Amniotic epithelial cell (primary cell): Measurements from ENCODE around the gene ARIH1.

Experiments used
- DNase-seq: peaks from one replicate; pipeline ENCODE4 v3.0.0-alpha.2; 2010; ENCODE audit warnings: low read depth

Gene ARIH1

DNA sequence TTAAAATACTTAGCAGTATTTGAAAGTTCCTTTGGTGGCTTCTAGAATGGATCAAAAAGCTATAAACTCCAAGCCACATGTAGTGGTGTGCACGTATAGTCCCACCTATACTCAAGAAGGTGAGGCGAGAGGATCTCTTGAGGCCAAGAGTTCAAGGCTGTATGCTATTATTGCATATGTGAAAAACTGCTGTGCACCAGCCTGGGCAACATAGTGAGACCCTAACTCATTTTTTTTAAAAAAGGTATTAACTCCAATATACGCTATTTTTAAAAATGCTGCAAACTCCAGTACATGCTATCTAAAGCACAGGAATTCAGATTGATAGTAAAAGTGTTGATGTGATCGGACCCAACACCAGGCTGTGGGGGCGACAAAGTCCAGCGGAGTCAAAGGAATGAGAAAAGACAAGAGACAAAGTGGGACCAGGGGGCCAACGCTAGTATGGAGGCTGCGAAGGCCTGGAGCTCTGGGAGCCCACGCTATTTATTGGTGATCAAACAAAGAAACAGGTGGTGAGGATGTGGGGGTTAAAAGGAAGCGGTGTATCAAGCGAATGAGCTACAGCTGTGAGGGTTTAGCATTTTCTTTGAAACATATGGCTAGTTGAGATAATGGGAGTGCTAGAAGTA is 66.6 kb downstream of the ARIH1 start:
- DNase-seq: no peak

DNA sequence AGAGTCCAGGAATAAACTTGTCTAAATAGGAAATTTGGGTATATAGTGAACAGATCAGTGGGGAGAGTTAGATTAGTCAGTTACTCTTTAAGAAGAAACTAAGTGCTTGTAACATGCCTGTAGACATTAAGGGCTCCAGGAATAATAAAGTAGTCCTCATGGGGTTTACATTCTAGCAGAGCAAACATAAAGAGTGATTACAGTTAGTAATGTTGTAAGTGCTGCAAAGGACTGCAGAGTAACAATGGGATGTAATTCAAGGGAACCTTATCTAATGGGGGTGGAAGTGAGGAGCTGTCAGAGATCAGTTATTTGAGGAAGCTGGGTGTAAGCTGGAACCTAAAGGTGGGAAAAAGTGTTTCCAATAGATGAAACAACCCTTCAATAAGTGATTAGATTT is 67.5 kb downstream of the ARIH1 start:
- DNase-seq: no peak

DNA sequence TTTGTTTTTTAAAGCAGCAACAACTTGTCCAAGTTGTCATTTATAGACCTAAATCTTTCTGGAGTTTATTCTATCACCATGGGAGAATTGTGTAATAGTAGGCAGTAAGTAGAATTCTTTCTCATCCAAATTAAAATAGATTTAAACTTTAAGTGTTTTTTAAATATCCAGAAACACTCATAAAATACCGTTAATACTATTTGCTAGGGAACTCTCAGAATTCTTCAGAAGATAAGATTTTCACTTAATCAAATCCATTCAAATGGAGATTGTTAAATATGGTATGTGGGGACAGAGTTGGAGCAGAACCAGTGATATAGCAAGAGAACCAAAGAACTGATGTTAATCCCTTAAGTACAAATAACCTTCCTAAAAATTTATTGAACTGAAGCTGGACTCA is 71.0 kb downstream of the ARIH1 start:
- no peak for DNase-seq

DNA sequence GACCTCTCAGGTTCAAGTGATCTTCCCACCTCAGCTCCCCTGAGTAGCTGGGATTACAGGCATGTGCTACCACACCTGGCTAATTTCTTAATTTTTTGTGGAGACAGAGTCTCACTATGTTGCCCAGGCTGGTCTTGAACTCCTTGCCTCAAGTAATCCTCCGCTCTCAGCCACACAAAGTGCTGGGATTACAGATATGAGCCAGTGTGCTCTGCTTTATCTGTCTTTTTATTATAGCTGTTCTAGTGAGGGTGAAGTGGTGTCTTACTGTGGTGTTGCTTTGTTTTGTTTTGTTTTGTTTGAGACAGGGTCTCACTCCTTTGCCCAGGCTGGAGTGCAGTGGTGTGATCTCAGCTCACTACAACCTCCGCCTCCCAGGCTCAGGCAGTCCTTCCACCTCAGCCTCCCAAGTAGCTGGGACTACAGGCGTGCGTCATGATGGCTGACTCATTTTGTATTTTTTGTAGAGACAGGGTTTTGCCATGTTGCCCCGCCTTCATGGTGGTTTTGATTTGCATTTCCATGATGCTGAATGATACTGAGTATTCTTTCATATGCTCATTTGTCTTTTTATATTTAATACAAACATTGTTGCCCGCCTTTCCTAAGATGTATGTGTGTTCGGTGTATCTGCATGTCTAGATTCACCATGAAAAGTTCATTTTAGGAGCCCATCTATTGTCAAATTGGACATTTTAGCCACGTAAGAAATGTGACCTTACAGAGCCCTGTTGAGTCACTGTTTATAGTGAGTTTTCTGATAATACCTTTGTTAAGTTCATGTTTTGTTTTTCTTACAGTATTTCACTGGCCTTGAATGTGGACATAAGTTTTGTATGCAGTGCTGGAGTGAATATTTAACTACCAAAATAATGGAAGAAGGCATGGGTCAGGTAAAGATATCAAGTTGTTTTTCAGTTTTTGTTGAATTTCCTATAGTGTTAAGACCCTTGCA is 80.6 kb downstream of the ARIH1 start:
- DNase-seq: peak; percentile 84

DNA sequence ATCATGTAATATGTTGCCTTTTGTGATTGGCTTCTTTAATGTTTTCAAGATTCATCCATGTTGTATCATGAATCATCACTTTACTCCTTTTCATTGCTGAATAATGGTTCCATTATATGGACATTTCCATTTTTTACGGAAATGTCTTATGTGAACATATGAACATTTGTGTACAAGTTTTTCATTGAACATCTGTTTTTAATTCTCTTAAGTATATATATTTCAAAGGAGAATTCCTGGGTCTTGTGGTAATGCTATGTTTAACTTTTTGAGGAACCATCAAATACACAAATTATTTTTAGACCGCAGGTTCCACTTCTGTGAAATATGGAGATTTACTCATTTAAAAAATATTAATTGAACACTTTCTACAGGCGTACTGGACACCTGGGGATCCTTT is 85.7 kb downstream of the ARIH1 start:
- no peak for DNase-seq

DNA sequence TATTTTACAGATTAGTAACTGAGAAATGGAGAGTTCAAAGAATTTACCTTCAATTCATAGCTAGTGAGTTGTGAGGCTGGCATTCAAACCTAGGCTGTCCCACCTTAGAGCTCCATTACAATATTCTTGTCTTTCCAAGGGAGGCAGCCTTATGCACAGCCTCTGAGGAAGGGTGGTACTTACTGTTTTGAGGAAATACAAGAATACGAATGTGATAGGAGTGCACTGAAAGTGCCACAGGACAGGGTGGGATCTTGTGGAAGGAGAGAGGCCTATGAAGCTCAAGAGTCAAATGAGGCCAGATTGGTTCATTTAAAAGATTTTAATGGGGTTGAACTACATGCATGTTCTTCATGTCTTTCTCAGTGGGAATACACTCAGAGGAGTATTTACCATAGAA is 86.3 kb downstream of the ARIH1 start:
- no peak for DNase-seq

DNA sequence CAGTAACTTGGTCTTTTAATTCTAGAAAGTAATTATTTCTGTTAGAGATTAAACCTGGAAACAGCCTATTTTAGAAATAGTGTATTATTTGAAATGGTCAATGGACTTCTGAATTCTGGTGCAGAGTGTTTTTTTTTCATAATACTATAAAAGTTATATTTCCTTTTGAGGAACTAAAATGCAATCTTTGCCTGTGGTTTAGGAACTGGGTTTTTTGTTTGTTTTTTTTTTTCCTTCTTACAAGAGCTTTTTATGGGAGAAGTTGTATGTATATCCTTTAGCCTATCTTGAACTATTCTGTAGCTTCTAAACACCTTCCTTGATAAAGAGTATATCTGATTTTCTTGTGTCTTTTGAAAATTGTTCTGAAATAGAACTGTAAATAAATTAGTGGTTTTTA is 88.3 kb downstream of the ARIH1 start:
- DNase-seq: no peak

DNA sequence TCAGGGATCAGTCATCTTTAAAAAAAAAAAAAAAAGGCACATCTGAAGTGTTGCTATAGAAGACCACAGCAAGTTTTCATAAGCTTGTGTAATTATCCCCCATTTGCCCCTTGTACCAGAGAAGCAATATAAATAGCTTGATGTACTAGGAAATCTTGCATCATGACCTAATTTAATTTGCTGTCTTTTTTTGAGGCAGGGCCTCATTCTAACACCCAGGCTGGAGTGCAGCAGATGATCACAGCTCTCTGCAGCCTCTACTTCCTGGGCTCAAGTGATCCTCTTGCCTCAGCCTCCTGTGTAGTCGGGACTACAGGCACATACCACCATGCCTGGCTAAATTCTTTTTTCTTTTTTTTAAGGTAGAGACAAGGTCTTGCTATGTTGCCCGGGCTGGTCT is 88.7 kb downstream of the ARIH1 start:
- DNase-seq: peak; percentile 32

DNA sequence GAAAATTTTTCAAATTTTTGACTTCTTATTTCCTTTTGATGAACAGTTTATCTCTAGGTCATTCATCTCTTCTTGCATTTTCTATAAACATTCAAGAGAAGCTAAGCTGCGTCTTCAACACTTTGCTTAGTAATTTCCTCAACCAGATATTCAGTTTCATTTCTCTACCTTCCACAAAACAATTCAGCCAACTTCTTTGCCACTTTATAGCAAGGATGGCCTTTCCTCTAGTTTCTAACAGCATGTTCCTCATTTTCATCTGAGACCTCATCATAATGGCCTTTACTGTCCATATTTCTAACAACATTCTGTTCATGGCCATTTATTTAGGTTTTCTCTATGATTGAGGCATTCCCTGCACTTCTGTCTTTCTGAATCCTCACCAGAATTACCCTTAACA is 90.0 kb downstream of the ARIH1 start:
- DNase-seq: no peak

DNA sequence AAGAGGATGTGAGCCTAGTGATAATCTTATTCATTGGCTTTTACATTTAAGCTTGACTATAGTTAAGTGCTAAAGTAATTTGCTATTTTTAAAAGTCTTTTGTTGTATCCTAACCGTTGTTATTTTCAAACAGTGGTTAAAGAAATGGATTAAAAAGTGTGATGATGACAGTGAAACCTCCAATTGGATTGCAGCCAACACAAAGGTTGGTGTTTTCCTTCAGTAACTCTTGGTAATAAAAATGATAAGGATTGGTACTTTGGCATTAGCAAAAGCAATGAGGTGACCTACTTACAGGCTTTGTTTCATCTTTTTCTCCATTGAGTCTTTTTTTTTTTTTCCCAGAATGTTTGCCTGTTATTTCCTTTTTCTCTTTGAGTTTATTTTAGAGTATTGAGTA is 92.8 kb downstream of the ARIH1 start:
- DNase-seq: peak; percentile 21

DNA sequence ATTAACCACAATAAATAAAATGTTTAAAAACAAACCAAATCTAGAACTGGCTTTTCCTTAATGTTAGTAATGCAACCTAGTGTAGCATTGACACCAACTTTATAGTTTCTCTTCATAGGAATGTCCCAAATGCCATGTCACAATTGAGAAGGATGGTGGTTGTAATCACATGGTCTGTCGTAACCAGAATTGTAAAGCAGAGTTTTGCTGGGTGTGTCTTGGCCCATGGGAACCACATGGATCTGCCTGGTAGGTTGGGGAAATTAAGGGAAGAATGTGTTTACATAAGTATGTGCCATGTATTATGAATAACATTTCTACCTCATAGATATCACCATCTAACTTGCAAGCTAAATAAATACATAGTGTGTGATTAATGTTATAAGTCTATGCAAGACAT is 95.9 kb downstream of the ARIH1 start:
- no peak for DNase-seq

DNA sequence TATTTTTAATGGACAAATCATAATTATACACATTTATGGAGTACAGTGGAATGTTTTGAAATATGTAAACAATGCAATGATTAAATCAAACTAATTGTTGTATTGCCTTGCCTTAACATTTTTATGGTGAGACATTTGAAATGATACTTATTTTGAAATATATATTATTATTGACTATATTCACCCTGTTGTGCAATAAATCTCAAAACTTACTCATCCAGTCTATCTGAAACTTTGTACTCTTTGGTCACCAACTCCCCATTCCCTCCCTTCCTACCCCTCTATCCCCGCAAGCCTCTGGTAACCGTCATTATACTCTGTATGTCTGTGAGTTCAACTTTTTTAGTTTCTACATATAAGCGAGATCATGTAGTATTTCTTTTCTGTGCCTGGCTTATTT is 105.7 kb downstream of the ARIH1 start:
- DNase-seq: no peak

DNA sequence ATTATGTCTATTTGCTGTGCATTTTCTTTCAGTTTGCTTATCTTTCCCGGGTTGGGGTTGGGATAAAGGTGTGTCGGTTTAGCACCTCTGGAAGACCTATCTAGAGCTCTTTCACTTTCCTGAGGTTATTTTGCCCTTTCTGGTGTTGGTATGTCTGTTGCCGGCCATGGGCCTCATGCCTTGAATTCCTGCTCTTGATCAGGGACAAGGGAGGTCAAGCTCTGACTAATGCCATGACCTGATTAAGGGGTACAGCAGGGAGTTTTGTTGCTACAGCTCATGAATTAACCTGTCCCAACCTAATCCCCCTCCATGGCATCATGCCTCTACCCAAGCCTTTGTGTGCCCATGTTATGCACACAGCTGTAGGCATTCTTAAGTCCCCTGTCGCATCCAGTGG is 109.9 kb downstream of the ARIH1 start:
- peak; percentile 76 for DNase-seq

DNA sequence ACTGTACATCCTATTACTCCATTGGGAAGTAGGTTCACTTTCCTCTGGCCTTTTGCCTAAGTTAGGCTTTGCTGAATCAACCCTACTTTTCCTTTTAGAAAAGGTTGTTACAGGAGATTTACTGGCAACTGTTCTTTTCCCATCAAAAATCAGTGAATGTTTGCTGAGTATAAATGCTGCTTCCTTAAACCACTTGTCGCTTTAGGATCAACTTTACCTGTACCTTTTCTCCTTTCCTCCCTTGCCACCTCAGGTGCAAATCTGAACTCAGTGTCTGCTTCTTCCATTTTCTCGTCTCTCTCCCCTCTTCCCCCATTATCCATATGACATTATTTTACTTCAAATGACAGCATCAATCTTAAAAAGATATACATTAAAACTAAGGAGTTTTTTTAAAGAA is 110.9 kb downstream of the ARIH1 start:
- no peak for DNase-seq

DNA sequence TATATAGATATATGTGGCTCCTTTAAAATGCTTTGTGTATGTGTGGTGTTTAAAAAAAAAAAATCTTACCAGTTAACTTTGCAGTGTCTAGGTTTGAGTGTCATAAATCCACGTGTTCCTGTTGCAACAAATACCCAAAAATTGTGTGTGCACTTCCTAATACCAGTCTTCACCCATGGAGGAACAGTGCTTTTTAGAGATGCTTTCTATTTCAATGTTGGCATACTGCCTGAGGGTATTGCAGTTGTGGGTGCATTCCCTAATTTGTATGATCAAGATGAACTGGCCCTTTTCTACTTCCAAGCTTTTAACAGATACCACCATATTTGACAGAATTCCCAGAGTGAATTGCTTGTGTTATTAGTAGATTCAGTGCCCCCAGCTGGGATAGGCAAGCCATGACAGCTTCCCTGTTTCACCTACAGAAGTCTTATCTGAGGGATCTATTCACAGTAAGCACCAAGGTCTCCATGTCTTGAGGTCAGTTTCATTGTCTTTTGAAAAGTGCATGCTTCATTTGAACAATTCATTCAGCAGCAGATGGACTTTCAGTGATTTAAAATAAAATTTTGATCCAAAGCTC is 111.4 kb downstream of the ARIH1 start:
- DNase-seq: peak; percentile 37

DNA sequence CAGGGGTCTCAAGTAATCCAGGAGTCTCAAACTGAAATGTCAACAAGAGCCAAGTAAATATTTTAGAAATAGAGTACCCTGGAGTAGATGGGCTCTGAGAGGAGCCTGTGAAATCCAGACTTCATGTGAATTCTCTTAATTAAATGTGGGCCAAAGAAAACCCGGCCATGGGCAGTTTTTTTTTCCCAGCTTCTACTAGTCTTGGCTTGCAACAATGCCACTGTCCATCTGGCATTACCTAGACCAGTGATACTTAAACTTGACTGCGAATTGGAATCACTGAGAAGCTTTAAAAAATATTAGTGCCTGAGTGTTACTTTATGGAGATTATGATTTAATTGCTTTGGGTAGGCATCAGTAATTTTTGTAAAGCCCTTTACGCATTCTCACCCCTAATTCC is 114.0 kb downstream of the ARIH1 start:
- no peak for DNase-seq

DNA sequence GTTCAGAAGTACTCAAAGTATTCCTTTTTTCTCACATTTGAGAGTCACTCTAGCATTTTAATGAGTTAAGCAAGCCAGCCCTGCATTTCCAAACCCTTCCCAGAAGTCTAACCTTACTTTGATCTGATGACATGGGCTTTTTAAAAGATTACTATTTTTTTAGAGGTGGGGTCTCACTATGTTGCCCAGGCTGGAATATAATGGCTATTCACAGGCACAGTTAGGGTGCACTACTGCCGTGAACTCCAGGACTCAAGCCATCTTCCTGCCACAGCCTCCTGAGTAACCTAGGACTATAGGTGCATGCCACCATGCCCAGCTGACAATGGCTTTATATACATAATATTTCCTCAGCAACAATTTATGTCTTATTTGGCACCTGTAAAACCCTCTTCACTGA is 116.3 kb downstream of the ARIH1 start:
- no peak for DNase-seq

DNA sequence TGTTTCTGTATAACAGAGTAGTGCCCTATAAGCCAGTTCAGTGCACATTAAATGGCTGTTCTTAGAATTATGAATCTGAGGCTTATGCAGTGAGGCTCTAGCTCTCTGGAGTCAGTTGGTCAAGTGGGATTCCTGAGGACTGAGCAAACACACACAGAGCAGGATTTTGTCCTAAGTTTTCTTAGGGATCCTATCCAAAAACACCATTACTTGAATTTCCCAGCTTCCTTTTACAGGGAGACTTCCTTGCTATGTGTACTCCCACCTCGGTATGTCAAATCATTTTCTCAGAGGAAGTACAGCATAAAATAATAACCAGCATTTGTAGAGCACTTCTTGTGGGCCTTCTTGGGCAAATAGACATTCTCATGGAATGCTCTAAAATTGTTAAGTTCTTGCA is 117.2 kb downstream of the ARIH1 start:
- peak; percentile 48 for DNase-seq

DNA sequence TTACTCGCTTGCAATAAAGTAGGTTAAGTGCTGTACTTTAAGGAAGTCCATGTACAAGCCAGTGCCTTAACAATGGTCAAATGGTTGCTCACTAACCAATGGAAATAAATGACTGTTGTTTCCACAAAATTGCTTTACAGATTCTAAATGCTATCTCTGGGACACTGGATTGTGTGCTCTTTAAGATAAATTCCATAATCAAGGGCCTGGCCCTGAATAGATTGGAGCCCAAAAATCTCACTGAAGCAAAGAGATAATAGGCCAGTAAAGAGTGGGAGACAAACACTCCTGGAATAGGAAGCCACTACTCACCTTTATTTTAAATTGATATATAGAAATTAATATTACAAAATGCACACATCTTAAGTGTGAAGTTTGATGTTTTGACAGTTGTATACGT is 118.0 kb downstream of the ARIH1 start:
- DNase-seq: no peak

DNA sequence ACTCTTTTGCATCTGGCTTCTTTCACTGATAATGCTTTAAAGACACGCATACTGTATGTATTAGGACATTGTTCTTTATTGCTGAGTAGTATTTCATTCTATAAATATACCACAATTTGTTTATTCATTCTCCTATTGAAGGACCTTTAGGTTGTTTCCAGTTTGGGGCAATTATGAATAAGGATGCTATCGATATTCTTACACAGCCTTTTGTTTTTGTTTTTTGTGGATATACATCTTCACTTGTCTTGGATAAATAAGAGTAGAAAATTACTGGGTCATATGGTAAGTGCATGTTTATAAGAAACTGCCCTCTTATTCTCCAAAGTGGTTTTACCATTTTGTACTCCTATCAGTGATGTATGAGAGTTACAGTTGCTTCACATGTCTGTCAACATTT is 118.5 kb downstream of the ARIH1 start:
- DNase-seq: no peak

DNA sequence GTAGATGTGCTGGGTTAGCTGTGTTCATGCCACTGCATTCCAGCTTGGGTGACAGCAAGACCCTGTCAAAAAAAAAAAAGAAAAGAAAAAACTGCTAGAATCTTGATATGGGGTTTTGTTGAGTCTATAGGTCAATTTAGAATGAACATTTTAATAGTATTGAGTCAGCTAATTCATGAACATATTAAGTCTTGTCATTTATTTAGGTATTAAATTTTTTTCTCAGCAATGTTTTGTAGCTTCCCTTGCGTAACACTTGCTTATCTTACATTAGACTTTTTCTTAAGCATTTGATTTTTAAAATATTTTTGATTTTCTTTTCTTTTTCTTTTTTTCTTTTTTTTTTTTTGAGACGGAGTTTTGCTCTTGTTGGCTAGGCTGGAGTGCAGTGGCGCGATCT is 119.7 kb downstream of the ARIH1 start:
- DNase-seq: peak; percentile 31

DNA sequence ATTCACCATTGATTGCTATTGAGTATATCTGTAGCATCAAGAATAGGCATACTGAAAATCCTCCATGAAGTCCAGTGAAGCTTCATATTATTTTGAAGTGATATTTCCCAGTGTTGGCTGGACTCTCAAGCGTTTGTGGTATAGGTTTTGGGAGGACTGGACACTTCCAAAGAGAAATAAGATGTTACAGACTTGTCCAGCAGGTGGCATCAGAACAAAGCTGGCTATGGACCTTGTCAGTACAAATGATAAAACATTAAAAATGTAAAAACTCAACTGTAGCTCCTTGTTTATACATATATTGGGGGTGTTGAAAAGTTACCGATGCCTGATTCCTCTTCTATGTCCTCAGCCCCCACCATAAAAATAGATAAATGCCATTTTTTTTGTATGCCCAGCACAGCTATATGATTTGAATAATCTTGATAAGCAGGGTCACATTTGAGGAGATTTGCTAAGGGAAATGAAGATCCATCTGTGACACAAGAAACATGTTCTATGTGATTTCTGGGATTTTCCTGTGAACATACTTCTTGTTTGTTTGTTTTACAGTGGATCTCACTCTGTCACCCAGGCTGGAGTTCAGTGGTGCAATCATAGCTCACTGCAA is 125.8 kb downstream of the ARIH1 start:
- peak; percentile 47 for DNase-seq

DNA sequence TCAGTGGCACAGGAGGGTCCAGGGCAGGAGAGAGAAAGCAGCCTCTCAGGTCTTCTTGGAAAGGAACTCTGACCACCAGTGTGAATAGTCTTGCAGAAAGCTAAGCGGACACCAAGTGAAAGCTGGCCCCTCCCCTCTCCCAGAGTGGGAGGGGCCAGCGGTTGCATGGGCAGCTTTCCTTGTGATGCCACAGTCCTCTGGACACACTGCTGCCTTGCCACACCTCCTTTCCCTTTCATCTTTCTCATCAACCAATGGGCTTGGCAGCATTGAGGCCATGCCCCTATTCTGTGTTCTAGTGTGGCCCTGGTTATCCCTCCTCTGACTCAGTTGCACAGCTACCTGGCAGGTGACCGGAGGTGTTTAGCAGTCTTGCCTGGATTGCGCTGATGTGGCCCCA is 130.7 kb downstream of the ARIH1 start:
- DNase-seq: peak; percentile 5
